LNCAP (cell line): ENCODE results near the gene MTIF3.
A peak's percentile ranks its signal among the peaks of the same experiment; 100 is the strongest.

ENCODE experiments used
- TF ChIP-seq, protein P1 (sequence below): fragments of 450-650 bp; IDR thresholded peaks from 2 replicates; pipeline ENCODE4 v1.5.1; 2017; ENCODE audit warnings: mild to moderate bottlenecking

Gene MTIF3

DNA sequence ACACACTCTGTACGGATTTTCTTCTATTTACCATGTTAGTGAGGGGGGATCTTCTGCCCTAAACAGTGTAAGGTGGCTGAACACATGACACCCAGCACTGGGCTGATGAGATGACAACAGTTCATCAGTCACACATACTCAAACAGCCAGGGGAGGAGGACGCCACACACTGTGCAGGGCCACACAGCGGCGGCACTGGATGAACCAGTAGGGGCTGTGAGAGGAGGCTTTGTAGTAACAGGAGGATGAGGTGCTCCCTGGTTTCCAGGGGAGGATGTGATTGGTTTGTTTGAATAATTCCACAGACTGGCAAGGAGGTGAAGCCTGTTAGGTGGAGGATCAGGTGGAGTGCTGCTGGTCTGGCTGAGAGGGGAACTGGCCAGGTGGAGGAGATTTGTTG, 42.3 kb downstream of the MTIF3 start:
- TF ChIP-seq, protein P1, sequence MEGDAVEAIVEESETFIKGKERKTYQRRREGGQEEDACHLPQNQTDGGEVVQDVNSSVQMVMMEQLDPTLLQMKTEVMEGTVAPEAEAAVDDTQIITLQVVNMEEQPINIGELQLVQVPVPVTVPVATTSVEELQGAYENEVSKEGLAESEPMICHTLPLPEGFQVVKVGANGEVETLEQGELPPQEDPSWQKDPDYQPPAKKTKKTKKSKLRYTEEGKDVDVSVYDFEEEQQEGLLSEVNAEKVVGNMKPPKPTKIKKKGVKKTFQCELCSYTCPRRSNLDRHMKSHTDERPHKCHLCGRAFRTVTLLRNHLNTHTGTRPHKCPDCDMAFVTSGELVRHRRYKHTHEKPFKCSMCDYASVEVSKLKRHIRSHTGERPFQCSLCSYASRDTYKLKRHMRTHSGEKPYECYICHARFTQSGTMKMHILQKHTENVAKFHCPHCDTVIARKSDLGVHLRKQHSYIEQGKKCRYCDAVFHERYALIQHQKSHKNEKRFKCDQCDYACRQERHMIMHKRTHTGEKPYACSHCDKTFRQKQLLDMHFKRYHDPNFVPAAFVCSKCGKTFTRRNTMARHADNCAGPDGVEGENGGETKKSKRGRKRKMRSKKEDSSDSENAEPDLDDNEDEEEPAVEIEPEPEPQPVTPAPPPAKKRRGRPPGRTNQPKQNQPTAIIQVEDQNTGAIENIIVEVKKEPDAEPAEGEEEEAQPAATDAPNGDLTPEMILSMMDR: no peak

- TF ChIP-seq, protein P1: peak; percentile 61
Measured at GRCh38 chr13:27406178-27406939, 44.0 kb downstream of the MTIF3 start.

- TF ChIP-seq, protein P1: no peak
Measured at GRCh38 chr13:27405546-27406134, 44.7 kb downstream of the MTIF3 start.

GRCh38 chr13:27404680-27405079, 45.7 kb downstream of the MTIF3 start:
- TF ChIP-seq, protein P1: no peak

- TF ChIP-seq, protein P1: no peak
Measured at GRCh38 chr13:27403727-27404385, 46.5 kb downstream of the MTIF3 start.

- TF ChIP-seq, protein P1: no peak
Measured at GRCh38 chr13:27403203-27403678, 47.1 kb downstream of the MTIF3 start.

DNA sequence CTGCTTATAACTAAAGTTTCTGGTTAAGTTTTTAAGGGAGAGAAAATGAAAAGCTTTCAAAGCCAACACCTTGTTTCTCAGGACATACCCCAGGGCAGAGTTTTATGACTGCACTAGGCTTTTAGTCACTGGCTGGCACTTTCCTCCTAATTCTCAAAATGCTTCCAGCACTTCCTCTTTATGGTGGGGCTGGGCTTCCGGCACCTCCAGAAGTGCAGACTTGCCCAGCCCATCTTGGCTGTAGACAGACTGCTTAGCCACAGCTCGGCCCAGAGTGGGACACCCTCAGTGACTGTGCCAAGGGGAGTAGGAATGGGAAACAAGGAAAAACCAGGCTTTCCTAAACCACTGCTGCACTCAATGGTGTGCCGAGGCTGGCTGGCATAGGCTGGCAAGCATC, 49.2 kb downstream of the MTIF3 start:
- TF ChIP-seq, protein P1: no peak
